GM10266 (cell line): ENCODE data around the gene SGPP1.
A peak's percentile ranks its signal among the peaks of the same experiment; 100 is the strongest.
"Not testable (repeated sequence)": the region's sequence is repeated elsewhere in the genome, so short reads cannot be mapped to it uniquely, and the experiment has no call there.

Source experiments
- DNase-seq: peaks from one replicate; pipeline ENCODE4 v3.0.0; 2012; ENCODE audit errors: extremely low spot score
- TF ChIP-seq, protein P1 (sequence below): IDR thresholded peaks from 2 replicates; pipeline ENCODE4 v1.5.1; 2012; ENCODE audit warnings: mild to moderate bottlenecking, low read depth; ENCODE audit not compliant: control insufficient read depth, insufficient read depth; ENCODE audit errors: missing control alignments

The SGPP1 gene

GRCh38 chr14:63764103-63764502, 36.2 kb upstream of the SGPP1 start:
- TF ChIP-seq, protein P1, sequence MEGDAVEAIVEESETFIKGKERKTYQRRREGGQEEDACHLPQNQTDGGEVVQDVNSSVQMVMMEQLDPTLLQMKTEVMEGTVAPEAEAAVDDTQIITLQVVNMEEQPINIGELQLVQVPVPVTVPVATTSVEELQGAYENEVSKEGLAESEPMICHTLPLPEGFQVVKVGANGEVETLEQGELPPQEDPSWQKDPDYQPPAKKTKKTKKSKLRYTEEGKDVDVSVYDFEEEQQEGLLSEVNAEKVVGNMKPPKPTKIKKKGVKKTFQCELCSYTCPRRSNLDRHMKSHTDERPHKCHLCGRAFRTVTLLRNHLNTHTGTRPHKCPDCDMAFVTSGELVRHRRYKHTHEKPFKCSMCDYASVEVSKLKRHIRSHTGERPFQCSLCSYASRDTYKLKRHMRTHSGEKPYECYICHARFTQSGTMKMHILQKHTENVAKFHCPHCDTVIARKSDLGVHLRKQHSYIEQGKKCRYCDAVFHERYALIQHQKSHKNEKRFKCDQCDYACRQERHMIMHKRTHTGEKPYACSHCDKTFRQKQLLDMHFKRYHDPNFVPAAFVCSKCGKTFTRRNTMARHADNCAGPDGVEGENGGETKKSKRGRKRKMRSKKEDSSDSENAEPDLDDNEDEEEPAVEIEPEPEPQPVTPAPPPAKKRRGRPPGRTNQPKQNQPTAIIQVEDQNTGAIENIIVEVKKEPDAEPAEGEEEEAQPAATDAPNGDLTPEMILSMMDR = no peak
- DNase-seq = no peak

DNA sequence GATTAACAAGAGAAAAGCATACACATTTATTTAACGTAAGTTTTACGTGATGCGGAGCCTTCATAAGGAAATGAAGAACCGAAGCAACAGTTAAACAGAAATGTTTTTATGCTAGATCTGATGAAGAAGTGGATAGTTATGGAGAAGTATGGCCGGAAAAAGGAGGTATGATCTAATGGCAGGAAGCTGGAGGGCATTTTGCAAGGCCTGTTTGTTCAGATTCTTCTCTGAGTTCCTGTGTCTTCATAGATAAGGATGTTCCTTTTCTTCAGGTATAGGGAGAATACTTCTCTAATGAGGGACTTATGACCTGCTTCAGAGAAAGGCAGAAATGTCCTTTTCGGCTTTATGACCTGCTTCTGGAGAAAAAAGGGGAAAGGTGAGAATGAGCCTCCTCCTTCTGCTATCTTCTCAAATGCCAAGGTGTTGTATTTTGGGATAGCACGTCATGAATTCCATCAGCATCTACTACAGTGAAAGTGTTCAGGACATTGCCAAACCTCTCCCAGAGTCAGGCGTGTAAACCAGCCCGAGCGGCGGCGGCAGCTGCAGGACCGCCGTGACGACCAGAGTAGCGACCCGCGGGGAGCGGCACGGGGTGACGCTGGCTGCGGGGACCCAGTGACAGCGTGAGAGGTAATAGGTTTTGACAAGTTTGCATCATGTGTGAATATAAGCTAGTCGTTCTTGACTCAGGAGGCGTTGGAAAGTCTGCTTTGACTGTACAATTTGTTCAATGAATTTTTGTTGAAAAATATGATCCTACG, 33.7 kb upstream of the SGPP1 start:
- DNase-seq = no peak
- TF ChIP-seq, protein P1 = no peak

GRCh38 chr14:63760014-63760413, 32.1 kb upstream of the SGPP1 start:
- TF ChIP-seq, protein P1 = no peak
- peak; percentile 51 for DNase-seq

DNA sequence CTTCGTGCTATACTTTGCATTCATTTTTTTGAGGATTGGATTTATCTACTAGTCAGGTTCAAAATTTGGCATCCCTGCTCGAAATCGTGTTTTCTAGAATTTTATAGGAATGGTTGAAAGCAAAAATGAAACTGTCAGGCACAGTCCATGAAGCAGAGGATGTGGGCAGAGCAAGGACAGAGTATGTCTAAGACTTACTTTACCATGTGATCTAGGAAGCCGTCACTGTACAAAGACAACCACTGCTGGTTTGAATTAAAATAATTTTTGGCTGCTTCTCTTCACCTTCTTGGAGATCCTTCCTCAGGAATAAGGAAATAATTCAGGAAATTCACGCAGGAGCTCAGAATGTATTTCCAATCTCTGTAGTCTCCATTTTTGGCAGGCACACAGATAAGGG, 31.6 kb upstream of the SGPP1 start:
- DNase-seq = peak; percentile 53
- TF ChIP-seq, protein P1 = no peak

DNA sequence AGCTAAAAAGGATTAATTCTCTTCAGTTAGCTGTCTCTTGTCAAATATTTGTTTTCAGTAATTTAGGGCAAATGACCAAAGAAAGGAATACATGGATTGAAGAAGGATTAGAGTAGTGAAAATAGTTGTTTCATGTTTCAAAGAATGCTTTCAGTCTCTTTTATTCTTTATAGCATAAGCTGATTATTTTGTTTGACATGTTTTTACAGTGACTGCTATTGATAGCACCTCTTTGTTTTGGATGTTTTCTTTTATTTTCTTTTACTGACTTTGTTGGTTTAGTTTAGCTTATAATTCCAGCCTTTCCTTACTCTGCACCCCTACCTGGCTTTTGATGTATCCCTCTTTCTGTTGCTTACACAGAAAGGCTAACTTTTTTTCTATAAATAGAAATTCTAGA, 29.3 kb upstream of the SGPP1 start:
- DNase-seq = no peak
- TF ChIP-seq, protein P1 = no peak

- no peak for DNase-seq
- TF ChIP-seq, protein P1 = no peak
Observed at GRCh38 chr14:63752449-63753169, 24.7 kb upstream of the SGPP1 start.

- DNase-seq = not testable (repeated sequence)
Observed at GRCh38 chr14:63751076-63751475, 23.2 kb upstream of the SGPP1 start.
